Astrocyte of the hippocampus (primary cell): Measurements from ENCODE around the gene HOXC12.

Source experiments
- DNase-seq: peaks from one replicate; pipeline ENCODE4 v3.0.0; 2011; ENCODE audit warnings: low read depth, low spot score

HOXC12 gene

GRCh38 chr12:53996240-53997203 is 41.8 kb downstream of the HOXC12 start:
- no peak for DNase-seq

GRCh38 chr12:53997204-53998109 is 42.8 kb downstream of the HOXC12 start:
- DNase-seq: no peak

- DNase-seq: no peak
These were observed 43.6 kb downstream of the HOXC12 start for GRCh38 chr12:53998110-53998899.

GRCh38 chr12:53998900-53999236 is 44.2 kb downstream of the HOXC12 start:
- DNase-seq: no peak

GRCh38 chr12:53999559-54000115 is 44.9 kb downstream of the HOXC12 start:
- DNase-seq: no peak

GRCh38 chr12:54000116-54001114 is 45.7 kb downstream of the HOXC12 start, which contains the start of gene HOXC9:
Gene HOXC9, plus strand, starts transcription at chr12:54000161. Its CDS starts 28 bp downstream, at chr12:54000189.
- no peak for DNase-seq

- no peak for DNase-seq
These were observed 46.8 kb downstream of the HOXC12 start for GRCh38 chr12:54001283-54002187.

- no peak for DNase-seq
These were observed 47.7 kb downstream of the HOXC12 start for GRCh38 chr12:54002278-54002914.

GRCh38 chr12:54002915-54003389 is 48.2 kb downstream of the HOXC12 start:
- no peak for DNase-seq

GRCh38 chr12:54003625-54004024 is 48.9 kb downstream of the HOXC12 start:
- DNase-seq: no peak

- DNase-seq: no peak
These were observed 49.5 kb downstream of the HOXC12 start for GRCh38 chr12:54004063-54004840.

GRCh38 chr12:54004841-54005530 is 50.3 kb downstream of the HOXC12 start:
- no peak for DNase-seq

GRCh38 chr12:54005531-54005852 is 50.8 kb downstream of the HOXC12 start:
- no peak for DNase-seq

GRCh38 chr12:54005853-54006558 is 51.3 kb downstream of the HOXC12 start:
- peak; percentile 90 for DNase-seq

- no peak for DNase-seq
These were observed 52.0 kb downstream of the HOXC12 start for GRCh38 chr12:54006559-54007220.
